HG02973 (cell line): ENCODE results near the gene HTR2B.
"Not testable (repeated sequence)": the region's sequence is repeated elsewhere in the genome, so short reads cannot be mapped to it uniquely, and the experiment has no call there.

Source experiments
- ATAC-seq: cut with Tn5 transposase; IDR thresholded peaks from one replicate; pipeline ENCODE4 v1.9.1; 2021; ENCODE audit warnings: moderate library complexity; ENCODE audit not compliant: unreplicated experiment

HTR2B gene

GRCh38 chr2:231094736-231095346, 30.0 kb downstream of the HTR2B start:
- no peak for ATAC-seq

DNA sequence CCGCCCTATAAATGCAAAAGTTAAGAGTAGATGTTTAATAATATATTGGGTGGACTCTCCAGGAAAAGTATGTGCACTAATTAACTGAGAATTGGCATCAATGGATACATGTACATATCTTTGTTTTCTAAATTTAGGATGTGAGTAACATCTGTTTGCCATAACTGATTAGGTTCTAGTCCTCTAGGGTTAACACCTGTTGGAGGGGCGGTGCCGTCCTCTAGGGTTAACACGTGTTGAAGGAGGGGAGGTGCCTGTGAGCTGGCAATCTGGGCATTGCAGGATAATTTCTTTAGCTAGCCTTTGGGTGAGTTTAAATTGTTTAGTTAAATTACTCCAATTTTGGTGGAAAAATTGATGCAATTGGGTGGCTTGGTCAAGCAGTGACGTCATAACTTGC, 30.9 kb downstream of the HTR2B start:
- no peak for ATAC-seq

DNA sequence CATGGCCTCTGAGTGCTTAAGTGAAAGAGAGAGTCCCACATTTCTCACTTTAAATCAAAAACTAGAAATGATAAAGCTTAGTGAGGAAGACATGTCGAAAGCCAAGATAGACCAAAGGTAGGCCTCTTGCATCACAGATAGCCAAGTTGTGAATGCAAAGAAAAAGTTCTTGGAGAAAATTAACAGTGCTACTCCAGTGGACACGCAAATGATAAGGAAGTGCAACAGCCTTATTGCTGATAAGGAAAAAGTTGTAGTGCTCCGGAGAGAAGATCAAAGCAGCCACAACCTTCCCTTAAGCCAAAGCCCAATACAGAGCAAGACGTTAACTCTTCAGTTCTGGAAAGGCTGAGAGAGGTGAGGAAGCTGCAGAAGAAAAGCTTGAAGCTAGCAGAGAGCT, 36.1 kb downstream of the HTR2B start:
- no peak for ATAC-seq

- ATAC-seq = no peak
Observed at GRCh38 chr2:231084565-231084964, 40.3 kb downstream of the HTR2B start.

DNA sequence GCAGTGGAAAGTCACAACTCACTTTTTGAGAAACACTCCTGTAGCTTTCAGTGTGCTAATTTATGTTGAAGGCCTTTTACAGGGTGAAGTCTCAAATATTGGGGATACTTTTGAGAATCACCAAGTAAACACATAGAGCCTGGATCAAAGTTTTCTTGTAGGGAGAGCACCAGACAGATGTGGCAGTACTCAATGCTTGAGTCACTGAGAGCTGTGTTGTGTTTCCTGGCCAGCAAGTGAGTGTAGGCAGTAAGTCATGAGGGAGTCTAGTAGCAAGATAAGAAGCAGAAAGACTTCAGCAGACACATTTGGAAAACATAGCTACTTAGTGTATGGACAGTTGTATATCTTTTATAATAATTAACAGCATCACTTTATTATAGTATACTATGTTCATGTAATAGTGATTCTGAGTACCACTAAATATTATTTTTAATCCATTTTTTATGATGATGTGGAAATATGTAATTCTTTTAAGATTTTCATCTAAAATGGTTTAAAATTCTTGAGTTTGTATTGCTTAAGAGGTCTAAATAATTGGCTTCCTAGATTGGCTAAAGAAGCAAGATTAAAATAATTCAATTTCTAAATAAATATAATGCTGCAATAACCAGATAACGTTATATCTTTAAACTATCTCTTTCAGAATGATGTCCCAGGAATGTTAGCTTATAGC, 55.3 kb downstream of the HTR2B start:
- no peak for ATAC-seq

GRCh38 chr2:231068525-231069222, 56.2 kb downstream of the HTR2B start:
- ATAC-seq = no peak

- ATAC-seq = not testable (repeated sequence)
Observed at GRCh38 chr2:231067531-231067930, 57.3 kb downstream of the HTR2B start.

DNA sequence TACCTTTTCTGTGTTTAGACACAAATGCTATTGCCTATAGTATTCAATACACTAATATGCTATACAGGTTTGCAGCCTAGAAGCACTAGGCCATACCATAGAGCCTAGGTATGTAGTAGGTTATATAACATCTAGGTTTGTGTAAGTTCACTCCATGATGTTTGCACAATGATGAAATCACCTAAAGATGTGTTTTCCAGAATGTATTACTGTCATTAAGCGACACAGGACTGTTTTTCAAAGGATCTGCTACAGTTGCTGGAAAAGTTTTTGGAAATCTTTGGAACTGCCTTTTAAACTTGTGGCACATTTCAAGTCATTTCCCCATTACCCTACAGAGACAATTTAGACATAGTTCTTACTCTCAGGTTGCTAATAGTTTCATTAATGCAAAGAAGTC, 58.9 kb downstream of the HTR2B start:
- no peak for ATAC-seq

DNA sequence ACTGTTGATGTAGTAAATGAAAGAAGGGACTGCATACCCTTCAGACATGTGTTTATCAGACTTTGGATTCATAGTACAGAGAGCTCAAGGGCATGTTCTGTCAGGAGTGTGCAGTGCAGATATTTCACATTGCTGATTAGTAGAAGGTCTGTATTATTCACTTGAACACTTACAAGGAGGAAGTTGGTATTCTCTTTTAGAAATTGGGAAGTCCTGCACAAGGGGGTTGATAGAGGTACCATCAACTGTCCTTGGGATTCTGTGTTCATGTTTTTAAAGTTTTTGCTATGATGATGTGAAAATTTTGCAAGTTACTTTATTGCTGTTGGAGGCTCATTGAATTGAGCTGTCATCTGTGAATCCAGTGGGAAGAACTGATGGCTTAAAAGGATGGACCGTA, 61.5 kb downstream of the HTR2B start:
- no peak for ATAC-seq

DNA sequence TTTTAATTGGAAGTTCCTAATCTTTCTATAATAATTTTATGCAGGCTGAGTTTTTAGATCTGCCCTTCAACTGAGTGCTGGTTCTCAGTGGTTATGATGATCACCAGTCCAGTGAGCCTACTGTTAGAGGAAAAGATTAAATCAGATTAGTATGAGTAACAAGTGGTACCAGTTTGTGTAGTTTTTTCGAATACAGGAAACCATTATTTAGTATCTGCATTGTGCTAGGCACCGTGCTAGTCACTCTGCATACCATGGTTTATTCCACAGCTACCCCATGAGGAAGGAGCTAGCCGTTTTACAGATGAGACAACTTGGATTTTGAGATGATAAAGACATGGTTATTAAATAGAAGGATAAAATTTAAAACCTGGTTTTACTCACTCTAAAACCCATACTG, 62.1 kb downstream of the HTR2B start:
- no peak for ATAC-seq

DNA sequence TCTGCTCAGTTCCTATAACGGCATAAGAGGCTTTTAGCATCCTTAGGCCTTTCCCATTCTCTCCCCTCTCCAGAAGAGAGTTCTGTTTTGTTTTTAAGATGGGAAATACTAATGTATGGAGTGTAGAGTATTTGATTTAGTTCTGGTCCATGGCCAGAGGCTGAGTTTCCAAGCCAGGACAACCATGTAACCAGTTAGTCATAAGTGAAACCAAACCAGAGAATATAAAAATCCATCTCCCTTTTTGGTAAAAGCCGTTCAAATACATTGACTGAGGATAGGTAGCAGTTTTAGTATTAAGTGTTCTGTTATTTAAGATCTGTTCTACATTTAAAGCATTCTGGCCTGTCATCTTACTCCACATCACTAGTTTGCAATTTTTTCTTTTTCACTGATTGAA, 65.1 kb downstream of the HTR2B start:
- ATAC-seq = no peak

DNA sequence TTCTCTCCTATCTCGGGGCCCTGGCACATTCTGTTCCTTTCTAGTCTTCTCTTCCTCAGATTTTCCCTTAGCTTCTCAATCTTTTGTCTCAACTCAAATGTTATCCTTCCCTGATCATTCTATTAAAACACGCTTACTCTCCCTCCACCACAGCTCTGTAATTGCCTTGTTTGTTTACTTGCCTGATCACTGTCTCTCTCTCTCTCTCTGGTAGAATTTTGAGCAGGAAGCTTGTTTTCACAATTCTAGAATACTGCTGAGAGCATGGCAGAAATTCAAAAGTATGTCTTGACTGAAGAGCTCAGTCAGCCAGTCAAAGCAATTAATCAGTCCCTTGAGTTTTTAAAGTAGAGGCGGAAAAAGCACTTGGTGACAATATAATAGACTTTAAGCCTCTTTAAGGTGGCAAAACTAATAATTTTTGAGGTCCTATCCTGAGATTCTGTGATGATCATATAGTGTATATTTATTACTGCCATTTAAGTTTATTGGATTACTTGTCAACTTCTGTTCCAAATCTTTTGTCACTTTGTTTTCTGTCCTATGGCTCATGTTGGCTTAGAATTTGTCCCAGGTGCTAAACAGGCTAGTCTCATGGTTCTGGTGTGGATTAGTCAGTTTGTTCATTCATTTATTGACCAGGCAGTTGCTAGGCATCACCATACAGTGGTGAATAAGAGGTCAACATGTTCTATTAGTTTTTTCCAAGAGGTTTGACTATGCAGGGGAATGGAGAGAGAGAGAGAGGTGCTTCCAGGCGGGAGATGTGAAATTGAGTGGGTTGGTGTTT, 65.9 kb downstream of the HTR2B start:
- no peak for ATAC-seq
